HEK293 (cell line): ENCODE results near the gene LEF1.

Experiments
- CTCF ChIA-PET: fragments of 350-600 bp; formaldehyde crosslinking; extraction: SDS; loops from one replicate; lab custom pipeline; 2021; ENCODE audit warnings: antibody characterized with exemption; lab: Yijun Ruan, JAX
- POLR2A ChIA-PET: fragments of 300-600 bp; formaldehyde crosslinking; extraction: SDS; loops from one replicate; lab custom pipeline; 2020; ENCODE audit warnings: antibody characterized with exemption, inconsistent platforms; lab: Yijun Ruan, JAX
- H3K27ac ChIP-seq: fragments of 200-500 bp; sonication (Bioruptor generic); 2 replicates; pipeline ENCODE4 v1.5.1; 2014; ENCODE audit warnings: low read depth, low read length, control low read depth, inconsistent platforms; ENCODE audit errors: extremely low read depth
- H3K36me3 ChIP-seq, 2 experiments: fragments of 200-500 bp in 1 of 2; sonication (Bioruptor generic) in 1 of 2; 1 replicate in 1 of 2; 2 replicates in 1 of 2; pipeline ENCODE4 v1.5.1; 2014 to 2017; ENCODE audit warnings: inconsistent platforms in 2 of 2, low read length in 2 of 2; ENCODE audit not compliant: control insufficient read depth in 2 of 2, insufficient read depth in 1 of 2
- H3K4me1 ChIP-seq: fragments of 200-500 bp; sonication (Bioruptor generic); 2 replicates; pipeline ENCODE4 v1.5.1; 2014; ENCODE audit warnings: mild to moderate bottlenecking, low read length, inconsistent platforms; ENCODE audit not compliant: control insufficient read depth, insufficient read depth
- H3K4me3 ChIP-seq: 2 replicates; pipeline ENCODE4 v1.5.1; 2011; ENCODE audit warnings: low read depth, mild to moderate bottlenecking, control low read depth, low read length, moderate library complexity
- H3K9me3 ChIP-seq: fragments of 200-500 bp; sonication (Bioruptor generic); 2 replicates; pipeline ENCODE4 v1.5.1; 2014; ENCODE audit warnings: low read depth, low read length, inconsistent platforms; ENCODE audit not compliant: control insufficient read depth, insufficient read depth
- GLIS2 ChIP-seq: fragments of 450-650 bp; formaldehyde crosslinking; IDR thresholded peaks from 2 replicates; pipeline ENCODE4 v1.5.1; 2016; ENCODE audit warnings: missing biosample characterization, missing genetic modification characterization
- IKZF3 ChIP-seq: fragments of 450-650 bp; IDR thresholded peaks from 2 replicates; pipeline ENCODE4 v1.5.0; 2018; ENCODE audit warnings: missing biosample characterization, mild to moderate bottlenecking, missing genetic modification characterization, moderate library complexity
- KLF1 ChIP-seq: fragments of 450-650 bp; formaldehyde crosslinking; IDR thresholded peaks from 2 replicates; pipeline ENCODE4 v1.5.1; 2016; ENCODE audit warnings: missing biosample characterization, missing genetic modification characterization
- REPIN1 ChIP-seq: fragments of 450-650 bp; formaldehyde crosslinking; IDR thresholded peaks from 2 replicates; pipeline ENCODE4 v1.5.1; 2017; ENCODE audit warnings: missing biosample characterization, missing genetic modification characterization, low read depth
- SALL2 ChIP-seq: fragments of 450-650 bp; formaldehyde crosslinking; IDR thresholded peaks from 2 replicates; pipeline ENCODE4 v1.5.0; 2017; ENCODE audit warnings: missing biosample characterization, mild to moderate bottlenecking, missing genetic modification characterization, borderline replicate concordance
- SCRT1 ChIP-seq: fragments of 450-650 bp; formaldehyde crosslinking; IDR thresholded peaks from 2 replicates; pipeline ENCODE4 v1.5.1; 2016; ENCODE audit warnings: missing biosample characterization, missing genetic modification characterization, borderline replicate concordance
- SP3 ChIP-seq: fragments of 450-650 bp; formaldehyde crosslinking; IDR thresholded peaks from 2 replicates; pipeline ENCODE4 v1.5.1; 2016; ENCODE audit warnings: missing biosample characterization, missing genetic modification characterization
- WT1 ChIP-seq: fragments of 450-650 bp; formaldehyde crosslinking; IDR thresholded peaks from 2 replicates; pipeline ENCODE4 v1.5.1; 2016; ENCODE audit warnings: missing biosample characterization, missing genetic modification characterization
- ZEB2 ChIP-seq: fragments of 450-650 bp; formaldehyde crosslinking; IDR thresholded peaks from 2 replicates; pipeline ENCODE4 v1.5.1; 2016; ENCODE audit warnings: missing biosample characterization, missing genetic modification characterization
- ZNF114 ChIP-seq: fragments of 450-650 bp; formaldehyde crosslinking; IDR thresholded peaks from 2 replicates; pipeline ENCODE4 v1.5.0; 2017; ENCODE audit warnings: missing biosample characterization, missing genetic modification characterization
- ZNF157 ChIP-seq: fragments of 450-650 bp; formaldehyde crosslinking; IDR thresholded peaks from 2 replicates; pipeline ENCODE4 v1.5.1; 2016; ENCODE audit warnings: missing biosample characterization, missing genetic modification characterization
- ZNF184 ChIP-seq: fragments of 450-650 bp; IDR thresholded peaks from 2 replicates; pipeline ENCODE4 v1.5.1; 2018; ENCODE audit warnings: missing biosample characterization, mild to moderate bottlenecking, missing genetic modification characterization
- ZNF19 ChIP-seq: fragments of 450-650 bp; formaldehyde crosslinking; IDR thresholded peaks from 2 replicates; pipeline ENCODE4; 2016; ENCODE audit warnings: missing biosample characterization, missing genetic modification characterization, low read depth
- ZNF223 ChIP-seq: fragments of 450-650 bp; formaldehyde crosslinking; IDR thresholded peaks from 2 replicates; pipeline ENCODE4 v1.5.1; 2016; ENCODE audit warnings: missing biosample characterization, missing genetic modification characterization
- ZNF350 ChIP-seq: fragments of 450-650 bp; formaldehyde crosslinking; IDR thresholded peaks from 2 replicates; pipeline ENCODE4 v1.5.0; 2017; ENCODE audit warnings: missing biosample characterization, mild to moderate bottlenecking, missing genetic modification characterization
- ZNF558 ChIP-seq: fragments of 450-650 bp; formaldehyde crosslinking; IDR thresholded peaks from 2 replicates; pipeline ENCODE4 v1.5.1; 2016; ENCODE audit warnings: missing biosample characterization, missing genetic modification characterization
- ZNF623 ChIP-seq: fragments of 450-650 bp; formaldehyde crosslinking; IDR thresholded peaks from 2 replicates; pipeline ENCODE4 v1.5.1; 2016; ENCODE audit warnings: missing biosample characterization, missing genetic modification characterization
- ZNF791 ChIP-seq: fragments of 450-650 bp; formaldehyde crosslinking; IDR thresholded peaks from 2 replicates; pipeline ENCODE4 v1.5.1; 2016; ENCODE audit warnings: missing biosample characterization, missing genetic modification characterization
- TF ChIP-seq, protein P1 (sequence below): fragments of 450-650 bp; formaldehyde crosslinking; IDR thresholded peaks from 2 replicates; pipeline ENCODE4 v1.5.1; 2017; ENCODE audit warnings: missing biosample characterization, missing genetic modification characterization

Gene LEF1

DNA sequence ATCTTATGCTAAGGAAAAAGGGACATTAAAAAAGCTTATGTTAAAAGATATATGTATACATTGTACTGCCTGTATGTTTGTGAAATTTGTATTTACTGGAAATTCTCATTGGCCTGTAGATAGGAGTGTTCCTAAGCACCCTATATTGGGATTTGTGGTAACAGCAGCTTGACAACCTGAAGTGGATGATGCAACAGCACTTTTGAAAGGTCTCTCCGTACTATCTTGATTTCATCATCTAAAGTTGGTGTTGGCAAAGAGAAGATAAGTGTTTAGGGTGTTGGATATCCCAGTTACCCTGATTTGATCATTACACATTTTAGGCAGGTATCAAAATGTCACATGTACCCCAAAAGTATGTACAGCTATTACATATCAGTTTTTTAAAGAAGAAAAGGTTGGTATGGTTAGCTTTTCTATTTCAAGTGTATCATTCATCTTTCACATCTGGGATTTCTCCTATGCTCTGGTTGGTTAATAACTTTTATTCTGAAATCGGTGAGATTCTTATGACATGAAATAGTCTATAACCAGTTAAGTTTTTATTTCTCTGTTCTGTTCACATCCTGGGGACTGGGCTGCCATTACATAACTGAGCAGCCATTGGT lies 168.7 kb downstream of the LEF1 start:
- Histone ChIP-seq H3K4me1 (no peaks in the 10 kb centered on the region), H3K36me3 (peaks cover 0 to 21% of the 10 kb centered on the region in 2 experiments; a peak in 1 of 3 replicates), H3K4me3 (no peak overlapping the region), H3K27ac (no peak overlapping the region), H3K9me3 (no peaks in the 10 kb centered on the region)
- CTCF ChIA-PET, result interaction anchor here (0.6 to 0.8 kb wide), 2 partner anchors 374 to 573 kb away, joined by 3 read pairs; no protein-coding TSS in a partner anchor
- TF ChIP-seq KLF1 (tag by site-specific recombination) (no peak), SP3 (tag by site-specific recombination) (no peak), ZEB2 (tag by site-specific recombination) (no peak), ZNF558 (tag by site-specific recombination) (peak; percentile 84)
- POLR2A ChIA-PET, result no interaction called here

DNA sequence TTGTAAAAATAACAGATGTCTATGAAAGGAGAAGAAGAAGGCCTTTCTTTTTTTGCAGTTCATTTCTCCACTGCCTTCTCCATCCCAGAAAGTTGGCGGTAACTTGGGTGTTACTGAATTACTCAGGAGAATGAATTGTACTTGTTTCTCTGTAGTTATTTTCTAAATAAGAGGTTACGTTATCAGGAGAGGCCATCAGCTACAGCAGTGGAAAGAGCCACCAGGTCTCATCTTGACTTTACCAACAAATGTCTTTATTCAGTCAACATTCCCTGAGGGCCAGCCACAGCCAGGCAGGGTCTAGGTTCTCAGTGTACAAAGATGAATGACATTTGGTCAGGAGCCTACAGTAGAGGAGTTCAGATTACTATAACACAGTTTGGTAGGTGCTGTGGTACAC lies 170.9 kb downstream of the LEF1 start:
- H3K9me3 ChIP-seq, result no peaks in the 10 kb centered on the region
- ChIA-PET CTCF (no interaction called here), POLR2A (no interaction called here)
- TF ChIP-seq ZNF19 (tag by site-specific recombination) (no peak), SALL2 (no peak), ZNF223 (no peak), GLIS2 (tag by site-specific recombination) (no peak), IKZF3 (no peak), ZNF623 (no peak), ZNF350 (tag by site-specific recombination) (no peak), ZNF184 (tag by site-specific recombination) (no peak), WT1 (tag by site-specific recombination) (no peak), ZNF791 (no peak), ZNF157 (tag by site-specific recombination) (no peak), ZNF114 (tag by site-specific recombination) (no peak), REPIN1 (no peak), SCRT1 (tag by site-specific recombination) (no peak)
- TF ChIP-seq, protein P1, sequence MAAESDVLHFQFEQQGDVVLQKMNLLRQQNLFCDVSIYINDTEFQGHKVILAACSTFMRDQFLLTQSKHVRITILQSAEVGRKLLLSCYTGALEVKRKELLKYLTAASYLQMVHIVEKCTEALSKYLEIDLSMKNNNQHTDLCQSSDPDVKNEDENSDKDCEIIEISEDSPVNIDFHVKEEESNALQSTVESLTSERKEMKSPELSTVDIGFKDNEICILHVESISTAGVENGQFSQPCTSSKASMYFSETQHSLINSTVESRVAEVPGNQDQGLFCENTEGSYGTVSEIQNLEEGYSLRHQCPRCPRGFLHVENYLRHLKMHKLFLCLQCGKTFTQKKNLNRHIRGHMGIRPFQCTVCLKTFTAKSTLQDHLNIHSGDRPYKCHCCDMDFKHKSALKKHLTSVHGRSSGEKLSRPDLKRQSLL (tag by site-specific recombination), result no peak
- H3K36me3 ChIP-seq, result peaks cover 0 to 21% of the 10 kb centered on the region in 2 experiments; a peak in 1 of 3 replicates
- H3K27ac ChIP-seq, result no peak overlapping the region
- H3K4me3 ChIP-seq, result no peak overlapping the region
- peaks cover 7% of the 10 kb centered on the region; the same call in 1 of the 2 replicates for H3K4me1 ChIP-seq
